GM19455 (cell line): ENCODE measurements around the gene SLC35E2B.
A peak's percentile ranks its signal among the peaks of the same experiment; 100 is the strongest.
"Not testable (repeated sequence)": the region's sequence is repeated elsewhere in the genome, so short reads cannot be mapped to it uniquely, and the experiment has no call there.

Experiments used
- ATAC-seq: cut with Tn5 transposase; IDR thresholded peaks from one replicate; pipeline ENCODE4 v1.9.1; 2021; ENCODE audit not compliant: unreplicated experiment

The SLC35E2B gene

GRCh38 chr1:1677718-1678580 lies 14.6 kb downstream of the SLC35E2B start:
- ATAC-seq: peak; percentile 55

GRCh38 chr1:1676087-1676486 lies 16.5 kb downstream of the SLC35E2B start:
- ATAC-seq: not testable (repeated sequence)

DNA sequence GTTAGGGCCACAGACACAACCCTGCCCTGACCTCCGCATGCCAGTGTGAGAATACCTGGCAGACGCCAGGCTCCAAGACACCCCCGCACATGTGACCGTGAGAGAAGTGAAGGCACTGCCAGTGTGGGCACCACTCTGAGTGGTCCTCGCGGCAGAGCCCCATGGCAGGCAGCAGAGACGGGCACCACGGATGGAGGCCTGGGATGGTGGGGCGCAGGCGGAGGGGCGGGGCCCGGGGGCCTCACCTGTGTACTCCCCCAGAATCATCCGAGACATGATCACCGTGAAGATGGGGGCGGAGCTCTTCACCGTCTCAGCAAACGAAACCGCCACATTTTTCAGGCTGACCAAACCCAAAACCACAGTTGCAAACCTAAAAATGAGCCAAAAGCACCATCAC lies 17.4 kb downstream of the SLC35E2B start:
- ATAC-seq: not testable (repeated sequence)

DNA sequence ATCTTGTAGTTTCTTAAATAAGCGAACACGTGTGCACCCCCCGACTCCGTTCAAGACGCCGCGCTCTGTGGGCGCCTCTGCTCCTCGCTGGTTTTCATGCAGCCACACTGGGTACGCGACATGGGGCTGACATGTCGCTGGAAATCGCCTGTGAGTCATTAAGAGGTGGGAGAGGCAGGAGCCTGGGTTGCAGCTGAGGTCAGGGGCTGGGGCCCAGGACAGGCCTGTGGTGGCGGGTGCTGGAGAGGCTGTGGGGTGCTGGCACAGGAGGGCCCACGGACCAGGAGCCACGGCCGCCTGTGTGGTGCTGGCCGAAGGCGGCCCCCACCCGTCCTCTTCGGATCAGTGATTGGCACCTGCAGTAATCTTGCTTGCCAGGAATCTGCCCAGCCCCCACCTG lies 17.8 kb downstream of the SLC35E2B start:
- ATAC-seq: not testable (repeated sequence)

- no peak for ATAC-seq
These were observed 20.2 kb downstream of the SLC35E2B start for GRCh38 chr1:1672181-1672965.

- ATAC-seq: no peak
These were observed 21.1 kb downstream of the SLC35E2B start for GRCh38 chr1:1671365-1672119.

DNA sequence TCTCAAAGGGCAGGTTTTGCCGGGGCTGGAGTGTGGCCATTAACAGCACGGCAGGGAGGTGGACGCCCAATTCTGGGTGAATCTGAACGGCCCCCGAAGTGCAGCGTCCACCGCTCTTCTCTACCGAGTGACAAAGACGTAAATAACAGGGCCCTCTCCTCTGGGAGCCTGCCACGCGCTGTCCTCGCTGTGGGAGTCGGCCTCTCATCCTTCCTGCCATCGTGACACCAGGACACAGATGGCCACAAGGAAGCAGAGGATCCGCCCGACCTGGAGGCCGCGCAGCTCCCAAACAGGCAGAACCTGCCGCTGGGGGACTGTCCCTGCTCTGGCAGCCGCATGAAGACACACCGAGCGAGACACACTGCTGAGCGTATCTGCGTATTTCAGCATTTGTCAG lies 21.7 kb downstream of the SLC35E2B start:
- no peak for ATAC-seq

- no peak for ATAC-seq
These were observed 22.8 kb downstream of the SLC35E2B start for GRCh38 chr1:1669468-1670440.

GRCh38 chr1:1666526-1666925 lies 26.1 kb downstream of the SLC35E2B start:
- no peak for ATAC-seq

- ATAC-seq: no peak
These were observed 26.8 kb downstream of the SLC35E2B start for GRCh38 chr1:1665815-1666251.

GRCh38 chr1:1664941-1665814 lies 27.4 kb downstream of the SLC35E2B start:
- no peak for ATAC-seq

DNA sequence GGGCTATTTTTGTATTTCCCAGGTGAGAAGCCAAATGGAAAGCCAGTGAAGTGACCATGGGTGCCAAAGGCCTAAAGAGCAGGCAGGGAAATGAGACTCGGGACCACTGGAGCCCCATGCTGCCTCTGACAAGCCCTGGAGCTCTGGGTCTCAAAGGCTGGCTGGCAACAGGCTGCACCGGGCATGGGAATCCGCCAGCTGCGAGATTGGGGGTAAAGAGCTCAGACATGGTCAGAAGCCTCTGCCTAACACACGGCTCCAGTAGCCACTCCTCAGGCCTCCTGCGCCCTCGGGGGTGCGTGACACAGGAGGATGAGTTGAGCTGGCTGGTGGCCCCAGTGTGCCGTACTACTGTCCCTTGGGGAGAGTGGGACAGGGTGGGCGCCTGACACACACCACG lies 28.3 kb downstream of the SLC35E2B start:
- not testable (repeated sequence) for ATAC-seq

GRCh38 chr1:1662830-1663560 lies 29.6 kb downstream of the SLC35E2B start:
- ATAC-seq: not testable (repeated sequence)

GRCh38 chr1:1662392-1662791 lies 30.2 kb downstream of the SLC35E2B start:
- not testable (repeated sequence) for ATAC-seq

DNA sequence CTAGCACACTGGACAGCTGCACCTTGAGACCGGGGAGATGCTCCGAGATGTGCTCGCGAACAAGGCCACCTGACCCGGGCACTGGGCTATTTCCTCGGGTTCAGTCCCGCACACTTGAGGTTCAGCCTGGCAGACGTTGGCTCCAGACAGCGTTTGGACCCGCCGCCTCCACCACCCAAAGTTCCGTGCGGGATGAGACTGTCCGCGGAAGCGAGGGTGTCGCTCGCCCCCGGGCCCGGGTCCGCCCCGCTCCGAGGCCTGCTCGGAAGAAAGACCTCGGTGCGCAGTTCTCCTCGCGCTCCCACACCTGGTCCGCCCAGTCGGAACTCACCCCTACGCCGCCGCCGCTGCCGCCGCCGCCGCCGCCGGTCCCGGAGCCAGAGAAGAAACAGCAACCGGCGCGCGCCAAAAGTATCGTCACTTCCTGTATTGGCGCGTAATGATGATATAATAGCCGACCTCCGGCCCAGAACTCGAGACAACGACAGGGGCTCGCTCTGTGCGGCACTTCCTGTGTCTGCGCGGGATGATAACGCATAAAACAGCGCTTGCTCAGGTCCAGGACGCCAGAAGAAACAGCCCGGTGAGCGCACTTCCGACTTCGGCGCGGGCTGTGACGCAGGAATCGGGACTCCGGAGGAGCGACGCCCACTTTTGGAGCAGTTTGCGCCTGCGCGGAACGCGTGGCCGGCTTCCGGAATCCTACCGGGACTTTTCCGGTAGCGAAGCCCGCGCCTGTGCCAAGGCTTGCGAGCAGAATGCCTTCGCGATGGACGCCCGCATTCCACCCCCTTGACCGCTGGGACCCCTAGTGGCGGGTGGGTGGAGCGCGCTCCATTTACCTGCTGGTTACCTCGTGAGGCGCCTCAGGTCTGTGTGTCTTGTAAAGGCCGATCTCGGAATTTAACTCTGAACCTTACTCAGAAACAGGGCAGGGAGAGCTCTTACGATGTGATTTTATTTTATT lies 33.7 kb downstream of the SLC35E2B start, which contains the start of gene CDK11B:
Gene CDK11B, minus strand, starts transcription at position 422 of the 967 bp plus-strand sequence. CDS start 1,519 bp downstream, outside the sequence.
- peak; percentile 66 for ATAC-seq

DNA sequence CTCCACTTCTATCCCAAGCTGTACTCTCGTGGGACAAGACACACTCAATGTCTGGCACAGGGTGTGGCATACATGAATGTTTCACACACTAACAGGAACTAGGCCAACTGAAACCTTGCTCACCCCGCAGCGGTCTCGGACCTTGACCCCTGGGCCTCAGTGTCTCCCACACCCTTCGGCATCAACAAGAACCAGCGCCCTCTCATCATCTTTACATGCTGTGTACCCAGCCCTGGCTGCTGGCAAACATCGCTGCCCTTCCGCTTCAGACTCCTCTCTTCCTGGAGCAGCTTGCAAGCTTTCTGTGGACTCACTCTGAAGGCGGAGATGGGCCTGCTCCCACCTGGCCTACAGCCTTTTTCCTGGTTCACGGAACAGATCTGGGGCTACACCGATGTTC lies 44.3 kb downstream of the SLC35E2B start:
- ATAC-seq: not testable (repeated sequence)
